SH-SY5Y (cell line): Measurements from ENCODE around the gene LUM.

Source experiments
- GATA2 ChIP-seq: IDR thresholded peaks from 2 replicates; pipeline ENCODE4 v1.6.1; 2011; ENCODE audit warnings: mild to moderate bottlenecking, low read depth, low read length
- GATA3 ChIP-seq: IDR thresholded peaks from 2 replicates; pipeline ENCODE4 v1.6.1; 2011; ENCODE audit warnings: low read depth, mild to moderate bottlenecking, low read length, moderate library complexity

- TF ChIP-seq GATA2: no peak
- TF ChIP-seq GATA3: no peak
These were observed 12.0 kb downstream of the LUM start for GRCh38 chr12:91099341-91099740.
